Activated CD4-positive, alpha-beta T cell treated with anti-CD3 and anti-CD28 coated beads, Interleukin-2, Interleukin-4, amounts not matched to agents 100 ng/mL and 50 ng/mL, durations not matched to agents 16 hours and 8 hours (primary cell): ENCODE results near the gene GALNT10.
A peak's percentile ranks its signal among the peaks of the same experiment; 100 is the strongest.

Experiments
- DNase-seq: peaks from one replicate; pipeline ENCODE4 v3.0.0-alpha.2; 2020; ENCODE audit warnings: low spot score

Gene GALNT10

DNA sequence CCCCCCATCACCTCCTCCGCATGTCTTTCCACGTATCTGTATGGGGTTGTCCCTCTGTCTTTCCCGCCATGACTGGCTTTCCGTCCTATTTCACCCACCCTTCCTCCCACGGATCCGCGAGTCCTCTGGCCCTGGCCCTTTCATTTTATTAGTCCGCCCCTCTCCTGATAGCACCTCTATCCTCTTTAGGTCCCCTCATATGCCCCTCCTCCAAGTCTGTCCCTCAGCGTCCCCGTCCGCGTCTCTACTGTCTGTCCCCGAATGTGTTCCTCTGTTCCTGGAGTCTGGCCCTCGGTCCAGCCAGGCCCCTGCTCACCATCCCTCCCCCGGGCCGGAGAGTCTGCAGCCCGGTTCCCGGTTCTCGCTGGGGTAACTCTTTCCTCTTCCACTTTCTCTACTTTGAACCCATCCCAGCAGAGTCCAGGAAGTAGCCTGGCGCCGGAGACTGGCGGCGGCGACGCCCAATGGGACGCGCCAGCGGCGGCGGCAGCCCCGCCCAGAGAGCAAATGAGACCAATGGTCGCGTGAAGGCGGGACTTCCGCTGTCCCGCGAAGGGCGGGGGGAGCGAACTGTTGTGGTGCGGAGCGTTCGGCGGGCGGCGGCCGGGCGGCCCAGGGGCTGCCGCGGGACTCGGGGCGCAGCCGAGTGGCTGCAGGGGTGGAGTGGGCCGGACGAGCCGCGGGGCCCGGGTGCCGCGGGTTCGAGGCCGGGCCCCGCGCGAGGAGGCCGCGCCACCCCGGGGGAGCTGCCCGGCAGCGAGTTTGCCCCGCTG is 255.1 kb downstream of the GALNT10 start, which contains the start of gene SAP30L:
Gene SAP30L, plus strand, starts transcription at position 576 of the 773 bp plus-strand sequence. CDS start 608 bp downstream, outside the sequence.
- DNase-seq, result peak; percentile 96

DNA sequence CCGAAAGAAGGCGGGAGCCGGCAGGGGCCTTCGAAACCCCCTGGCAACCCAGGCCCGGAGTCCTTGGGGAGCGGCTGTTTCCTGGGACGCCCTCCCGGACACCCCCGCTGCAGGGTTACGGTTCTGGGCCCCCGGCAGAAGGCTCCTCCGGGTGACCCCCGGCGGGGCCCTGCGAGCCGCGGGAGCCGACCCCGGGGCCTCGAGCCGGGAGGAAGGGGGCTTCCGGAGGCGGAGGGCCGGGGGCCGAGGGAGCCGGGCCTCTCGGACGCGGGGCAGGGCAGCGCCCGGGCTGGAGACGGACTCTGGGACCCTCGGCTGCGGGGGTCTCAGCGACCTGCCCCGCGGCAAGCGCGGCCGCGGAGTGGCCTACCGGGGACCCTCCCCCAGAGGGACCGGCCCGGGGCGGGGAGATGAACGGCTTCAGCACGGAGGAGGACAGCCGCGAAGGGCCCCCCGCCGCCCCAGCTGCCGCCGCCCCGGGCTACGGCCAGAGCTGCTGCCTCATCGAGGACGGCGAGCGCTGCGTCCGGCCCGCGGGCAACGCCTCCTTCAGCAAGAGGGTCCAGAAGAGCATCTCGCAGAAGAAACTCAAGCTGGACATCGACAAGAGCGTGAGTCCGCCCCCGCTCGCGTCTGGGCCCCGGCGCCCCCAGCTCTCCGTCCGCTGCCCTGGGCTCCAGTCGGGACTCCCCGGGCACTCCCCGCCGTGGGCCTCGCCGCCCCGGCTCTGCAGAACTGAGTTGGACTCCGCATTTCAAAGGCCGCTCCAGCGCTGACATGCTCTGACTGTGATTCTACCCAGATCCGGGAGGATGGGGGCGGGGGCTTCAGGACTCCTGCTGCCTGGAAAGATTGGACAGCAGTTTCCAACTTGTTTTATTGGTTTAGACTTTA is 255.9 kb downstream of the GALNT10 start:
- peak; percentile 19 for DNase-seq

DNA sequence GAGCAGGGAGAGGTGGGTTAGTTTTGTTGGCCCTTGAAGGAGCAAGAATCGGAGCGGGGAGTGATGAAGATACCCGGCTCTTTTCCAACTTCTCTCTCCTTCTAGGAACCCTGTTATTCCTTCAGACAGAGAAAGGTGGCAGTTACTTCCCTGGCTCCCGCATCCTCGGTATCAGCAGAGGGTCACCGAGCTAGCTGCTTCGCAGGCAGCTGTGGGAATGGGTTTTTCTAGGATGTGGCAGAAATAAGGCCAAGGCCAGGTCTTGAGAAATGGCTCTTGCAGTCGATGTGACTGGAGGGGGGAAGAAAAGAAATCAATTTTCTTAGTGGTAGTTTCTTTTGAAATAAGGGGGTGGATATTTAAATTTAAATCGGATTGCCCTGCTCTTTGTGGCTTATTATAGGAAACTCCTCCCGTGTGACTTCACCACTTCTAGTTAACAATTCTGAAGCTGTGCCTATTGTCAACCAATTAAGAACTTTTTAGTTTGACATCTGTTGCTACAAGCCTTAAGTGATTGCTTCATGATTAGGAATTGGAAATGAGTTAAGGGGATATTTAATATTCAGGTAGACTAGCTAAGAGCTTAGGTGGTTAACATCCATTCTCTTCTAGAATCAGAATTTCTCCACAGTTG is 256.7 kb downstream of the GALNT10 start:
- no peak for DNase-seq

DNA sequence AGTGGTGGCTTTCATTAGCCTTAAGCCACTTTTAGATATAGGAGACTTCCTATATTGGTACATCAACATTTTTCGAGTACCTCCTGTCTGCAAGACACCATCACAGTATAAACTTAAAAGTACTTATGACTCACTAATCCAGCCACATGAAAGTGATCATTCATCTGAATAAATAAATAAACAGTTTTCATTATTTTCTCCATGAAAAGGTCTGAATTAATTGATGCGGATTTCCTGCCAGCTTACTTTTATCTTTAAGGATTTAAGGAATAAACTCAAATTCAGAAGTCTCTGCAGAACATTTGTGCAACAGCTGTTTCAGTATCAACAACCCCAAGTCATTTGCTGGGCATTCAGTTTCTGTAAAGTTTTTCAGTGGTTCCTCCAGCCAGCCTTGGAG is 259.3 kb downstream of the GALNT10 start:
- no peak for DNase-seq

DNA sequence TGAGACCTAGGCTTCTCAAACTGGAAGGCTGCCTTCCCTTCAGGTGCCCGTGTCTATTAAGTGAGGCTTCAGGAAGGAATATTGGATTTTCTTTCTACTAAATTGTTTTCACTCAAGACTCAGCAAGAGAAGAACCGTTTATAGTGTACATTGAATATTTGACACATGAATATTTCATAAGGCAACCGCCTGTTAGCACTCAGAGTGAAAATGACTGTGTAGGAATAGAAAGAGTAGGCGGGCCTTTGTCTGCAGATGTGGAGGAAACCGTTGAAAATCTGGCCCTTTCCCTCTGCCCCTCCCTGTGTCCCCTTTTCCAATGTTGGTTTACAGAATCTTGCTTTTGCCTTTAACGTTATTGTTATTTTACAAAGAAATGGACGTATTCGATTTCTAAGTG is 261.4 kb downstream of the GALNT10 start:
- DNase-seq, result no peak

DNA sequence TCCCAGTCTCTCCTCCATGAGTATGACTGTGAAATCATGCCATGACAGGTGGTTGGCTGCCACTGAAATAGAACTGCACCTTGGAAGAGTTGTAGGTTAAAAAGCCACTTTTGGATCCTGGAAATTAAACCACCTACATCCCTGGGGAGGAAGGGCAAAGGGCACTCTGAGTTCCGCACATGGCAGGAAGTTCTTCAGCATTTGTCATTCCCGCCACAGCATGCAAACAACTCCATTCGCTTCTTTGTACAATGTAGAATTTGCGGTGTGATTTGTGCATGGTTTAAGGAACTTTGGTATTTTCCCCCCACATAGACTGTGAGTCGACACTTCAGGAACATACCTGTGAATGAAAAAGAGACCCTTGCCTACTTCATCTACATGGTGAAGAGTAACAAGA is 265.1 kb downstream of the GALNT10 start:
- no peak for DNase-seq

DNA sequence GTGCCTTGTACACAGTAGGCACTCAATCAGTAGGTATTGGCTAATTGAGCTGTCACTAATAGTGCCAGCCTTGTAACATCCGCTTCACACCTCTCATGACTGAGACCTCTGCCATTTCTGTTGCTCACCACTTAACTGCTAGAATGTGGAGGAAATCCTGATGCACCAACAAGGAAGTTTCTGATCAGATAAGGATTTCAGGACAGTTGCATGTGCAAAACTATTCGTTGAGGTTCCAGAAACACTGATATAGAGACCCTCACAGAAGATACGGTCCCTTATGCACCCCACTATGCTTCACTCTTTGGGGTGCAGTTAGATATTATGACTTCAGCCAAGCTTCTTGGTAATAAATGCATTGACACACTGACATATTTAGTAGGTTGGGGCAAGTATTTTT is 266.0 kb downstream of the GALNT10 start:
- DNase-seq, result no peak

DNA sequence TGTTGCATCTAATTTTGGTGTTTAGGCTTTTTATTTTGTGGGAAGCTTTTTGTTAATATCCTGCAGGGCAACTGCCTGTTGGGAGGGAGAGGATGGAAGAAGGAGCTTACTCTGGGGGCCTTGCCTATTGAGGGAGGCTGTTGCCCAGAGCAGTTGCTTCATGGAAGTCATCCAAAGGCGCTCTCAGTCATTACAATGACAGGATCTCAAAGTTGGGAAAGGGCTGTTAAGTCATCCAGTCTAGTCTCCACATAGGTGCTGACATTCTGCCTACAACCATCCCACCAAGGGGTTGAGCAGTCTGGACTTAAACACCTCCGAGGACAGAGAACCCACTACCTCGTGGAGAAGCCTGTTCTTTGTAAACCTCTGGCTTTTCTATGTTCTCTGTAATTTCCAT is 268.5 kb downstream of the GALNT10 start:
- no peak for DNase-seq

DNA sequence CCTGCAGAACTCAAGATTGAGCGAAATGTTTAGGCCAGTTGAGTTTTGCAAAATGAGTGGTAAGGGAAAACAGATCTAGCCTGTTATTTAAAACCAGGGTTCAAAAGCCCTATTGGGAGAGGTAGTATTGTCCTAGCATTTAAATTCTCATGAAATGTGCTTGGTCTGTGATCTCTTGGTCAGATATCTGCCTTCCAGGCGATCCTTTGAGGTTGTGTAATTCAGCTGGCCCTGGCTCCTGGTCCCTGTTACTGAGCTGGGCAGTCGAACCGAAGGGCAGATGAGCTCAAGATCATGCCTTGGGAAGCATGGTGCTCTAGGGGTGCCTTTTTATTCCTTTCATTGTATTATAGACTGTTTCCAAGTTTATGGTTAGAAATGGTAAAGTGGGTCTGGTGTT is 269.6 kb downstream of the GALNT10 start:
- no peak for DNase-seq

DNA sequence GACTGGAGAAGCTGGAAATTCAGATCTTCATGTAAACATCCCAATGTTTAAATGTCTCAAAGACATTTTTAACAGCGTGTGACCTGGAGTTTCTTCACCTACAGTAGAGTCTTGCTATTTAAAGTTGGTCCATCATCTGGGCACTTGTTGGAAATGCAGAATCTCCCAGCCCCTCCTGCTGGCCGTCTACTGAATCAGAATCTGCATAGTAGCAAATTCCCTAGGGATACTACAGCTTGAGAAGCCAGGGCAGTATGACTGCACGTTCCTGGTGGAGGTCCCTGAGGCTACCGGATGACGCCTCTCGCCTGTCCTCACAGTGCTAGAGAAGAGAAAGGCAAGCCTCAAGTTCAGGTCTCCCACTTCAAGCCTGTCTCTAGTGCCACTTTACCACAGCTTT is 271.0 kb downstream of the GALNT10 start:
- DNase-seq, result no peak

DNA sequence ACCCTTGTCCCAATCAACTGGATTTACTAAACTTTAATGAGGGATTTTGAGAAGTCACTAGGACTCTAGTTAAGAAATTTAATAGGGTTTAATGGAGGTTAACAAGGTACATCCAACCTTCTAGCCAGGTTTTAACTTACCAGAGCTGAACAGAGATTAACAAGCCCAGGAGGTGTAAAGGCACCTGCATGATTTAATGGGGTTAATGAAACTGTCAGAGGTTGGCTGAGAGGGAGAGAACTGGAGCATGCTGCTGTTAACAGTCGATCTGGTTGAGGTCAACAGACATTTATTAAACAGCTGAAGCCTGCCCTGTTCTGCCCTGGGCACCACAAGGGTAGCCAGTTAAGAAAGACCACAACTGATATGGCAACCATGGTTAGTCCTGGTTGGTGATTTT is 273.9 kb downstream of the GALNT10 start:
- no peak for DNase-seq

DNA sequence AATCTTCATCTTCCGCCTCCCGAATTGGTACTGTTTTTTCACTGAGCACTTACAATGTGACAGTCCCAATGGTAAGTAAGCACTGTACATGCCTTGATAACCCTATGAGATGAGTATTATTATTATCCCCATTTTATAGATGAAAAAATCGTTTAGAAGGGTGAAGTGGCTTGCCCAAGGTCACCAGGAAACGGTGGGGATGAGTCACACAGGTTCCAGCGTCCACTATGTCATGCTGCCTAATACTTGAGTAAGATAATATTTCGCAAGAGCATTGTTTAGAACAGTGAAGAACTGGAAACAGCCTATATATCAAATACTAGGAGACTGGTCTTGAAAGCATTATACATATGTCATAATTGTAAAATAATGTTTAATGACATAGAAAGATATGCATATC is 274.6 kb downstream of the GALNT10 start:
- DNase-seq, result no peak

DNA sequence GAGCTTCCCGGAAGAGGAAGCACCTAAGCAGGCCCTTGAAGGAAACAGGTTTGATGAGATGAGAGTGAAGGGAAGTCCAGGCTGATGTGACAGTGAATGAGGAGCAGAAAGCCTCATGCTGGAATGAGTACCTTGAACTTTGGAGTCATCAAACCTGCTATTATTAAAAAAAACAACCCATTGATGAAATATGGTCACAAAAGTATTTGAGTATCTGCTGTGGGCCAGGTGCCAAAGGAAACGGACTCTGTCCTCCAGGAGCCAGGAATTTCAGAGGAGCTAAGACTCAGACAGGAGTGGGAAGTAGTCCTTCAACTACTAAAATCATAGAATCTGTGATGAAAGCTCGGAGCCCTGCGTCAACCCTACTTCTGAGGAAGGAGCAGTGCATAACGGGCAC is 275.6 kb downstream of the GALNT10 start:
- no peak for DNase-seq

DNA sequence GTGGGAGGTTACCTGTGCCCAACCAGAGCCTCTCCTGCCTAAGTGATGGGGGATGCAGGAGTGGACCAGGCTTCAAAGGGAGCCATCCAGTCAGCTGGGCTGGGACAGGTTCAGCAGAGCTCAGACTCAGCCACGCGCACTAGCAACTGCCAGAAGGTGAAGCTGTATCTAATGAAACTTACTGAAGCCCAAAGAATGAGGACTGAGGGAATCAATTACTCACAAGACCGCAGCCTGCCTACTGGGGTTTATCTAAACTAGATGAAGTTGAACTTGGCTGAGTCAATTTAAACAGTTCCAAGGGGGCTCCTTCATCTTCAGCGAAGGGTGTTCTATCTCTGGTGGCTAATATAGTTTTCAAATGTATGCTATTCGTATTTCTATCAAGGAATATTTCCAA is 276.1 kb downstream of the GALNT10 start:
- no peak for DNase-seq

DNA sequence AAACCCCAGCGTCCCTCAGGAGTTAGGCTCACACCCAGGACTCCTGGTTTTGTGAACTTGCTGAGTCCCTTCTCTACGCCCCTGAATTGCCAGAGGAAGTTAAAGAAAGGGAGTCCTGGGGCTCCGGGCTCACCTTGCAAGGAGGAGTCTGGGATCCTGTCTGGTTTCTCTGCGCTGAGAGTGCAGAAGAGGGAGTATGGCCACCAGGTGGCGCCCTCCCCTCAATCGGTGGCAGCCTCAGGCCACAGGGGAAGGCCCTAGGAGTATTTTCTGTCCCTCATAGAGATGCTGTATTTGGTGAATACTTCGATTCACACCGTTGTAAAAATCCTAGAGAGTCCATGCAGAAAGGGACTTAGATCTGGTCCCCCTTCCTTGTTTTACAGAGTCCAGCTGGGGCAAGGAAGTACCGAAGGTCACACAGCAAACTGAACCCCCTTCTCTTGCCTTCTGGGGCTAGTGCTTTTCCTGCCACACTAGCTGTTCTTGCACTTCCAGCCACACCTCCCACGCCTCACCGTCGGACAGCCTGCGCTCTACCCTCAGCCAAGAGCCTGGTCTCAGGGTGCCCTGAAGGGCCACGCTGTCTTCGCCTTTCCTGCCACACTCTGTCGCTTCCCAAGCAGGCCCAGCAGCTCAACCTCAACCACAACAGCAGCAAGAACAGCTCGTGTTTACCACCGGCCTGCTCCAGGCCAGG is 277.3 kb downstream of the GALNT10 start:
- DNase-seq, result peak; percentile 75

DNA sequence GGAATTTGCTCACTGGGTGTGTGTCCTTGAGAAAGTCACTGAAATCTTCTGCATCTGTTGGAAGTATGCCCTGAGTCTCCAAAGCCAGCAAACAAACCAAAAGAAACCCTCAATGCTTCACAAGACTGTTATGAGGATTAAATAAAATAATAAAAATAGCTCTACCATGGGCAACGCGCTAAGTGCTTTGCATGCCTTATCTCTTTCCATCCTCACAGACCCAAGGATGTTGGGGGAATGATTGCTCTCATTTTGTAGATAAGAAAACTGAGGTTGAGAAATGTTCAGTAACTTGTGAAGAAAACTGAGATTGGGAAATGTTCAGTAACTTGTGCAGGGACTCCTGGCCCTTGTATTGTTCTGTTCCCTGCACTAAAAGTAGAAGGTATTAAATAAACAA is 279.6 kb downstream of the GALNT10 start:
- DNase-seq, result no peak
